K562 (cell line): Measurements from ENCODE around the gene ITGA2B. TPM values are rescaled to one million over a fixed set of nuclear protein-coding genes. Genes with fewer than 3 reads are reported as not detected.
A peak's percentile ranks its signal among the peaks of the same experiment; 100 is the strongest.
"Not testable (repeated sequence)": the region's sequence is repeated elsewhere in the genome, so short reads cannot be mapped to it uniquely, and the experiment has no call there.

Experiments used
- ATAC-seq: fragments of 200-7000 bp; cut with Tn5 transposase; 3 replicates; pipeline ENCODE4 v1.9.1; 2020; ENCODE audit warnings: moderate library complexity
- BruUV-seq: library from RNA; stranded (reverse); fragments of 400-500 nt; replicated peaks from 2 replicates; lab custom pipeline; 2021; lab: Mats Ljungman, UMichigan
- CTCF ChIA-PET: fragments of 300-600 bp; formaldehyde crosslinking; extraction: SDS; loops from one replicate; lab custom pipeline; 2021; ENCODE audit warnings: low intra/inter-chr PET ratio; lab: Yijun Ruan, JAX
- POLR2A ChIA-PET: fragments of 300-600, 350-650 bp; sonication (Branson Sonifier 250); formaldehyde crosslinking; extraction: SDS; loops from one replicate; lab custom pipeline; 2021; ENCODE audit warnings: antibody characterized with exemption, inconsistent platforms; lab: Yijun Ruan, JAX
- DNase-seq, 4 experiments: peaks; one replicate each; pipeline versions ENCODE4 v3.0.0 to v3.0.0-alpha.2; 2011 to 2018; ENCODE audit warnings: low spot score in 3 of 4, mixed read lengths in 3 of 4; ENCODE audit errors: extremely low read depth in 1 of 4
- FAIRE-seq: peaks from 2 replicates; lab custom pipeline; 2011; peaks lifted over from hg19 to GRCh38; lab: Jason Lieb, UNC
- H2AFZ ChIP-seq: 2 replicates; pipeline ENCODE4 v1.6.0; 2011; ENCODE audit warnings: low read depth, low read length, control low read depth, inconsistent platforms
- H3K27ac ChIP-seq: fragments of 200-600 bp; 3 replicates; pipeline ENCODE4 v1.8.0; 2011; ENCODE audit warnings: low read depth, mild to moderate bottlenecking, control low read depth, inconsistent platforms, low read length, moderate library complexity, mixed read lengths; ENCODE audit errors: extremely low read depth
- H3K27me3 ChIP-seq, 2 experiments: fragments of 300-600 bp in 1 of 2; 2 replicates in 1 of 2; 3 replicates in 1 of 2; pipeline versions ENCODE4 v1.6.0 to v1.8.0; 2011; ENCODE audit warnings: inconsistent platforms in 2 of 2, low read length in 2 of 2, mild to moderate bottlenecking in 1 of 2, mixed read lengths in 1 of 2, moderate library complexity in 1 of 2; ENCODE audit not compliant: control insufficient read depth in 2 of 2, insufficient read depth in 2 of 2
- H3K36me3 ChIP-seq: fragments of 300-600 bp; 3 replicates; pipeline ENCODE4 v1.8.0; 2011; ENCODE audit warnings: mild to moderate bottlenecking, low read length, inconsistent platforms; ENCODE audit not compliant: control insufficient read depth, insufficient read depth
- H3K4me1 ChIP-seq, 2 experiments: fragments of 200-600 bp in 1 of 2; replicated peaks in 1 of 2; 2 replicates in 1 of 2; 3 replicates in 1 of 2; pipeline versions ENCODE4 v1.5.1 to v1.8.0; 2011; ENCODE audit warnings: inconsistent platforms in 2 of 2, low read length in 2 of 2, mild to moderate bottlenecking in 1 of 2, mixed read lengths in 1 of 2, moderate library complexity in 1 of 2; ENCODE audit not compliant: control insufficient read depth in 2 of 2, insufficient read depth in 2 of 2
- H3K4me2 ChIP-seq: 2 replicates; pipeline ENCODE4 v1.6.1; 2011; ENCODE audit warnings: low read length, control low read depth, inconsistent platforms, mixed read lengths; ENCODE audit not compliant: insufficient read depth
- H3K4me3 ChIP-seq: fragments of 200-600 bp; sonication (generic), shearing (Covaris generic); 2 replicates; pipeline ENCODE4 v1.5.1; 2016; ENCODE audit warnings: control low read depth, inconsistent platforms
- H3K79me2 ChIP-seq: fragments of 200-600 bp; 3 replicates; pipeline ENCODE4 v1.8.0; 2011; ENCODE audit warnings: low read length, inconsistent platforms; ENCODE audit not compliant: control insufficient read depth, insufficient read depth
- H3K9ac ChIP-seq, 2 experiments: 2 replicates each; pipeline versions ENCODE4 v1.6.0 to v1.6.1; 2011; ENCODE audit warnings: low read depth in 2 of 2, low read length in 2 of 2, control low read depth in 1 of 2, inconsistent platforms in 1 of 2, mild to moderate bottlenecking in 1 of 2, mixed read lengths in 1 of 2; ENCODE audit not compliant: insufficient read depth in 1 of 2
- H3K9me1 ChIP-seq: one replicate; pipeline ENCODE4 v1.6.0; 2011; ENCODE audit warnings: inconsistent platforms, mild to moderate bottlenecking, low read length, moderate library complexity; ENCODE audit not compliant: control insufficient read depth, insufficient read depth
- H3K9me3 ChIP-seq: replicated peaks from 2 replicates; pipeline ENCODE4 v1.5.1; 2011; ENCODE audit warnings: low read depth, low read length, inconsistent platforms; ENCODE audit not compliant: control insufficient read depth, insufficient read depth
- H4K20me1 ChIP-seq: replicated peaks from 2 replicates; pipeline ENCODE4 v1.6.1; 2011; ENCODE audit warnings: low read length, inconsistent platforms, mixed read lengths; ENCODE audit not compliant: control insufficient read depth, insufficient read depth
- CBFA2T3 ChIP-seq: fragments of 450-650 bp; IDR thresholded peaks from 2 replicates; pipeline ENCODE4 v1.6.1; 2017
- FOS ChIP-seq: IDR thresholded peaks from 3 replicates; pipeline ENCODE4 v1.6.1; 2011; ENCODE audit not compliant: insufficient read length; ENCODE audit errors: extremely low read depth
- HSF4 ChIP-seq: fragments of 250-450 bp; sonication (Bioruptor Pico); IDR thresholded peaks from 2 replicates; pipeline ENCODE4 v2.1.2; 2022; ENCODE audit warnings: mild to moderate bottlenecking, moderate library complexity, borderline replicate concordance
- JUN ChIP-seq, 2 experiments: sonication (generic) in 1 of 2; formaldehyde crosslinking in 1 of 2; IDR thresholded peaks; 2 replicates each; pipeline versions ENCODE4 v1.6.1 to v1.8.0; 2012 to 2022; ENCODE audit warnings: borderline replicate concordance in 2 of 2, mild to moderate bottlenecking in 2 of 2, improper control_type of control experiment in 1 of 2, low read depth in 1 of 2, low read length in 1 of 2, missing genetic modification reagents in 1 of 2
- TAL1 ChIP-seq: fragments of 450-650 bp; IDR thresholded peaks from 2 replicates; pipeline ENCODE4 v1.6.1; 2016; ENCODE audit warnings: mild to moderate bottlenecking
- TCF3 ChIP-seq: sonication (generic); formaldehyde crosslinking; IDR thresholded peaks from 2 replicates; pipeline ENCODE4 v1.4.0; 2020; ENCODE audit warnings: mild to moderate bottlenecking, missing genetic modification reagents
- WGBS: fragments of 100-300 bp; shearing (Covaris generic); methylation state at CpG from one replicate; pipeline ENCODE4 v1.1.6; 2016; ENCODE audit warnings: low coverage, mixed read lengths; ENCODE audit not compliant: insufficient coverage; ENCODE audit errors: missing lambda C conversion rate; 5-methylcytosine and 5-hydroxymethylcytosine counted together
- in situ Hi-C: fragments of 300-500 bp; cut with MboI; formaldehyde crosslinking; loops from 4 replicates; pipeline ENCODE4 v1.15.0; 2018; ENCODE audit warnings: inconsistent platforms, mixed read lengths
- intact Hi-C: fragments of 100-400 bp; cut with micrococcal nuclease; formaldehyde crosslinking; loops from 2 replicates; pipeline ENCODE4 v1.14.2; 2022
- polyA plus RNA-seq, 8 experiments: library from polyadenylated mRNA; depleted of rRNA in 4 of 8; stranded (reverse) in 5 of 8; unstranded in 3 of 8; fragments of >200 nt; fragmentation: Nextera tagmentation in 2 of 8; fragmentation: Illumina TruSeq in 1 of 8; extraction: Ambion mirVana in 2 of 8; extraction: Trizol in 1 of 8; gene quantifications; 2 replicates each; pipeline versions ENCODE4 v1.2.1 to v1.2.3, GENCODE V29; 2011 to 2014; ENCODE audit warnings: inconsistent platforms in 1 of 8, missing spikeins in 1 of 8
- total RNA-seq, 7 experiments: library from RNA; depleted of rRNA in 6 of 7; stranded (reverse); fragments of >200 nt in 6 of 7; fragmentation: Illumina TruSeq in 2 of 7; extraction: Trizol in 2 of 7; gene quantifications; 2 replicates each; pipeline versions ENCODE4 v1.2.1 to v1.2.3, GENCODE V29; 2011 to 2021; ENCODE audit warnings: low replicate concordance in 1 of 7
- TF ChIP-seq, protein P1 (sequence below): IDR thresholded peaks from 2 replicates; pipeline ENCODE4 v1.6.1; 2011; ENCODE audit warnings: borderline replicate concordance, low read depth, mild to moderate bottlenecking, moderate library complexity, low read length; ENCODE audit not compliant: insufficient read depth, poor library complexity, severe bottlenecking
- TF ChIP-seq, protein P2 (sequence below): fragments of 250-450 bp; sonication (Bioruptor Pico); IDR thresholded peaks from 2 replicates; pipeline ENCODE4 v1.5.0; 2022; ENCODE audit warnings: mild to moderate bottlenecking

Gene ITGA2B
- total and polyA plus RNA-seq, 9 of the 15 experiments (the other 6 are each of a cell fraction or from before 2014, with no cell fraction given), result 1.1 to 26.4 (median 5.6) TPM

DNA sequence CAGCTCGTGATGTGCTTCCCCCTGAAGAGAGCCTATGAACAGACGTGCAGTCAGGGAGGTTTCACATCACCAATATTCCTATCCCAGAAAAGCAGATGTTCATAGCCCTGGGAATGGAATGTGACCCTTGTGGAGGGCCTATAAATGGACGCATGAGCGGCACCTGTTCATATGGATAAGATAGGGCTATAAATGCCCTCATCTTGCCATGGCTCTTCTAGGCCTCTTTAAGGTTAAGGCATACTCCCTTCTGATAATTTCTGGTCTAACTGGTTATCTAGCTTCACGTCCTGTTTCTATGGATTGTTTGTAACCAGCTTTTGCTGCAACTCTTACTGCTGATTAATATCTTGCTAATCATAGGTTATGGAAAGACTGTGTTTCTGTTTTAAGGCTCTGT lies 48.9 kb downstream of the ITGA2B start:
- peak; percentile 33; the same call in 1 of the 2 replicates for TF ChIP-seq TCF3 (CRISPR knock-in tag)
- peak; percentile 17 for TF ChIP-seq TAL1
- TF ChIP-seq CBFA2T3, result peak; percentile 47
- in situ Hi-C loops, result loop anchor here (25.0 kb wide), 1 partner anchor 403 kb away; the partner anchor contains the start of gene PPY
- POLR2A ChIA-PET, result interaction anchor here (0.7 to 1.5 kb wide), 3 partner anchors 10 to 121 kb away, joined by 3 to 4 read pairs (median 3); partner anchors contain the start of gene UBTF
- BruUV-seq, H4K20me1 ChIP-seq, FAIRE-seq, ATAC-seq, CTCF ChIA-PET, H3K9ac ChIP-seq, H3K9me1 ChIP-seq, H3K27me3 ChIP-seq, H3K4me2 ChIP-seq, H3K79me2 ChIP-seq, H3K9me3 ChIP-seq, H3K27ac ChIP-seq, intact Hi-C loops, H2AFZ ChIP-seq, DNase-seq, H3K4me3 ChIP-seq, H3K36me3 ChIP-seq: not testable (repeated sequence)
- WGBS, result 7% methylated on average over 5 of the region's 5 CpGs
- H3K4me1 ChIP-seq, result peaks cover 9 to 14% of the 10 kb centered on the region in 2 experiments; a peak in 3 of 5 replicates

DNA sequence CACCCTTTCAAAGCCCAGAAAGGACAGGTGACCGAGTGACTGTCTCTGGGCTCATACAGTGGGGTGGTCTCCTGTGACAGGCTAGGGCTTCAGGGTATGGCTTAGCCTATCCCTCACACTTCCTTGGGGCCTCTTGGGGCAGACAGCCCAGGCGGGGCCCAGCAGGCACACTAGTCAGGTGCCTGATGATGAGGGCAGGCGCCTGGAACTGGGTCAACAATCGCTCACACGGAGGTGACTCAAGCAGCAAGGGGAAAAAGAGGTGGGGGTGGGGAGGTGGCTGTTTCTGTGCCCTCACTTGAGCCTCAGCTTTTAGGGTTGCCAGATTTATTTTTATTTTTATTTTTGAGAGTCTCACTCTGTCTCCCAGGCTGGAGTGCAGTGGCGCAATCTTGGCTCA lies 50.7 kb downstream of the ITGA2B start:
- ATAC-seq, result no peak
- BruUV-seq, result no TSS peak
- no peak overlapping the region for H3K4me3 ChIP-seq
- no peaks in the 10 kb centered on the region; a peak in 1 of 5 replicates for H3K27me3 ChIP-seq
- H3K9me1 ChIP-seq, result no peaks in the 10 kb centered on the region
- H3K79me2 ChIP-seq, result no peaks in the 10 kb centered on the region
- POLR2A ChIA-PET, result interaction anchor here (0.6 kb wide), 1 partner anchor 267 kb away, joined by 3 read pairs; no protein-coding TSS in a partner anchor
- H3K27ac ChIP-seq, result no peak overlapping the region
- no peaks in the 10 kb centered on the region for H3K9me3 ChIP-seq
- no peaks in the 10 kb centered on the region for H3K36me3 ChIP-seq
- CTCF ChIA-PET, result interaction anchor here (0.6 kb wide), 1 partner anchor 65 kb away, joined by 6 read pairs; no protein-coding TSS in a partner anchor
- no peak overlapping the region for H2AFZ ChIP-seq
- in situ Hi-C loops, result loop anchor here (25.0 kb wide), 1 partner anchor 401 kb away; the partner anchor contains the start of gene PPY
- no peaks in the 10 kb centered on the region for H4K20me1 ChIP-seq
- 18% methylated on average over 6 of the region's 6 CpGs for WGBS
- DNase-seq, result no peak
- intact Hi-C loops, result no loop called here
- no peak overlapping the region for H3K4me2 ChIP-seq
- no peak for FAIRE-seq
- H3K9ac ChIP-seq, result 0 out of 4 replicates have a peak overlapping the region, but pooled peaks of 1 of the 2 experiments have one; percentile 61
- peaks cover 0 to 9% of the 10 kb centered on the region in 2 experiments; a peak in 3 of 5 replicates for H3K4me1 ChIP-seq
- TF ChIP-seq, protein P1, sequence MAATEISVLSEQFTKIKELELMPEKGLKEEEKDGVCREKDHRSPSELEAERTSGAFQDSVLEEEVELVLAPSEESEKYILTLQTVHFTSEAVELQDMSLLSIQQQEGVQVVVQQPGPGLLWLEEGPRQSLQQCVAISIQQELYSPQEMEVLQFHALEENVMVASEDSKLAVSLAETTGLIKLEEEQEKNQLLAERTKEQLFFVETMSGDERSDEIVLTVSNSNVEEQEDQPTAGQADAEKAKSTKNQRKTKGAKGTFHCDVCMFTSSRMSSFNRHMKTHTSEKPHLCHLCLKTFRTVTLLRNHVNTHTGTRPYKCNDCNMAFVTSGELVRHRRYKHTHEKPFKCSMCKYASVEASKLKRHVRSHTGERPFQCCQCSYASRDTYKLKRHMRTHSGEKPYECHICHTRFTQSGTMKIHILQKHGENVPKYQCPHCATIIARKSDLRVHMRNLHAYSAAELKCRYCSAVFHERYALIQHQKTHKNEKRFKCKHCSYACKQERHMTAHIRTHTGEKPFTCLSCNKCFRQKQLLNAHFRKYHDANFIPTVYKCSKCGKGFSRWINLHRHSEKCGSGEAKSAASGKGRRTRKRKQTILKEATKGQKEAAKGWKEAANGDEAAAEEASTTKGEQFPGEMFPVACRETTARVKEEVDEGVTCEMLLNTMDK, result no peak
- TF ChIP-seq HSF4 (CRISPR knock-in tag) (no peak), FOS (no peak), JUN (IDR thresholded peaks at IDR 0.05; ENCODE audit: borderline replicate concordance, low read depth, low read length) (no peak), JUN (CRISPR knock-in tag; IDR thresholded peaks at IDR 0.05; ENCODE audit: borderline replicate concordance) (no peak)
- TF ChIP-seq, protein P2, sequence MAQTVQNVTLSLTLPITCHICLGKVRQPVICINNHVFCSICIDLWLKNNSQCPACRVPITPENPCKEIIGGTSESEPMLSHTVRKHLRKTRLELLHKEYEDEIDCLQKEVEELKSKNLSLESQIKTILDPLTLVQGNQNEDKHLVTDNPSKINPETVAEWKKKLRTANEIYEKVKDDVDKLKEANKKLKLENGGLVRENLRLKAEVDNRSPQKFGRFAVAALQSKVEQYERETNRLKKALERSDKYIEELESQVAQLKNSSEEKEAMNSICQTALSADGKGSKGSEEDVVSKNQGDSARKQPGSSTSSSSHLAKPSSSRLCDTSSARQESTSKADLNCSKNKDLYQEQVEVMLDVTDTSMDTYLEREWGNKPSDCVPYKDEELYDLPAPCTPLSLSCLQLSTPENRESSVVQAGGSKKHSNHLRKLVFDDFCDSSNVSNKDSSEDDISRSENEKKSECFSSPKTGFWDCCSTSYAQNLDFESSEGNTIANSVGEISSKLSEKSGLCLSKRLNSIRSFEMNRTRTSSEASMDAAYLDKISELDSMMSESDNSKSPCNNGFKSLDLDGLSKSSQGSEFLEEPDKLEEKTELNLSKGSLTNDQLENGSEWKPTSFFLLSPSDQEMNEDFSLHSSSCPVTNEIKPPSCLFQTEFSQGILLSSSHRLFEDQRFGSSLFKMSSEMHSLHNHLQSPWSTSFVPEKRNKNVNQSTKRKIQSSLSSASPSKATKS (CRISPR knock-in tag), result no peak
